HL-60 (cell line): ENCODE measurements around the gene KRTAP5-2.

Experiments used
- CTCF ChIP-seq: IDR thresholded peaks from one replicate; pipeline ENCODE4 v1.5.1; 2011; ENCODE audit warnings: low read length, control low read depth, inconsistent platforms; ENCODE audit not compliant: insufficient read depth
- GABPA ChIP-seq: IDR thresholded peaks from 2 replicates; pipeline ENCODE4 v1.6.1; 2012; ENCODE audit warnings: low read depth
- POLR2AphosphoS5 ChIP-seq: IDR thresholded peaks from 2 replicates; pipeline ENCODE4 v1.6.1; 2012; ENCODE audit warnings: low read depth
- REST ChIP-seq: IDR thresholded peaks from 2 replicates; pipeline ENCODE4 v1.6.1; 2012; ENCODE audit warnings: low read depth; ENCODE audit not compliant: insufficient replicate concordance

- TF ChIP-seq CTCF (no peak), POLR2AphosphoS5 (no peak), GABPA (no peak), REST (no peak)
Measured at GRCh38 chr11:1567052-1567720, 30.9 kb downstream of the KRTAP5-2 start.
